Loucy (cell line): Measurements from ENCODE around the gene SLC7A4.

ENCODE experiments used
- H2AFZ ChIP-seq: fragments of 200-600 bp; sonication (generic); 2 replicates; pipeline ENCODE4 v1.6.0; 2016; ENCODE audit warnings: antibody characterized with exemption, mild to moderate bottlenecking, low read length, moderate library complexity
- H3F3A ChIP-seq: fragments of 200-600 bp; 2 replicates; pipeline ENCODE4 v1.6.0; 2016; ENCODE audit warnings: antibody characterized with exemption, low read depth, mild to moderate bottlenecking
- H3K27me3 ChIP-seq: fragments of 200-600 bp; sonication (generic); 2 replicates; pipeline ENCODE4 v1.6.1; 2014; ENCODE audit warnings: low read length, mild to moderate bottlenecking; ENCODE audit not compliant: insufficient read depth, poor library complexity, severe bottlenecking
- H3K36me3 ChIP-seq: fragments of 200-600 bp; sonication (generic); 2 replicates; pipeline ENCODE4 v1.6.1; 2016; ENCODE audit warnings: low read length; ENCODE audit not compliant: insufficient read depth
- H3K4me1 ChIP-seq: fragments of 200-600 bp; sonication (generic); 2 replicates; pipeline ENCODE4 v1.5.1; 2014; ENCODE audit warnings: low read length, mild to moderate bottlenecking; ENCODE audit not compliant: insufficient read depth, poor library complexity, severe bottlenecking
- H3K4me2 ChIP-seq: fragments of 200-600 bp; sonication (generic); 2 replicates; pipeline ENCODE4 v1.6.0; 2014; ENCODE audit warnings: antibody characterized with exemption, low read length, low read depth, mild to moderate bottlenecking; ENCODE audit not compliant: poor library complexity, severe bottlenecking
- H3K4me3 ChIP-seq: fragments of 200-600 bp; sonication (generic); 2 replicates; pipeline ENCODE4 v1.5.1; 2014; ENCODE audit warnings: low read length, mild to moderate bottlenecking, mixed read lengths; ENCODE audit not compliant: poor library complexity, severe bottlenecking
- H3K79me2 ChIP-seq: fragments of 200-600 bp; sonication (generic); 2 replicates; pipeline ENCODE4 v1.6.1; 2014; ENCODE audit warnings: low read length; ENCODE audit not compliant: insufficient read depth
- H3K9ac ChIP-seq: fragments of 200-600 bp; sonication (generic); 2 replicates; pipeline ENCODE4 v1.6.0; 2014; ENCODE audit warnings: mild to moderate bottlenecking, low read depth, low read length, moderate library complexity; ENCODE audit not compliant: poor library complexity, severe bottlenecking
- H3K9me2 ChIP-seq: fragments of 200-600 bp; sonication (generic); replicated peaks from 2 replicates; pipeline ENCODE4 v1.6.1; 2016; ENCODE audit warnings: low read depth, low read length, mixed read lengths
- H3K9me3 ChIP-seq: fragments of 200-600 bp; sonication (generic); 2 replicates; pipeline ENCODE4 v1.6.1; 2014; ENCODE audit warnings: mild to moderate bottlenecking, antibody characterized with exemption, low read length, low read depth; ENCODE audit not compliant: insufficient read depth
- H4K20me1 ChIP-seq: fragments of 200-600 bp; sonication (generic); 2 replicates; pipeline ENCODE4 v1.6.0; 2014; ENCODE audit warnings: antibody characterized with exemption, low read length, mild to moderate bottlenecking; ENCODE audit not compliant: insufficient read depth, poor library complexity, severe bottlenecking
- CTCF ChIP-seq: fragments of 200-600 bp; sonication (generic); conservative IDR thresholded peaks from 2 replicates; pipeline ENCODE4 v1.5.1; 2014; ENCODE audit warnings: mild to moderate bottlenecking, antibody characterized with exemption, low read length
- EZH2phosphoT487 ChIP-seq: fragments of 200-600 bp; IDR thresholded peaks from 2 replicates; pipeline ENCODE4 v1.6.1; 2018; ENCODE audit warnings: antibody characterized with exemption, mild to moderate bottlenecking, moderate library complexity, borderline replicate concordance

The SLC7A4 gene

GRCh38 chr22:21078916-21079315 lies 46.6 kb upstream of the SLC7A4 start:
- H3K4me2 ChIP-seq = no peak overlapping the region
- H3K4me1 ChIP-seq = no peaks in the 10 kb centered on the region
- no peaks in the 10 kb centered on the region for H3K79me2 ChIP-seq
- H3K9me2 ChIP-seq = no peaks in the 10 kb centered on the region
- no peak for TF ChIP-seq EZH2phosphoT487
- no peak for TF ChIP-seq CTCF
- no peaks in the 10 kb centered on the region for H3F3A ChIP-seq
- no peak overlapping the region for H3K9ac ChIP-seq
- H3K9me3 ChIP-seq = no peaks in the 10 kb centered on the region
- no peaks in the 10 kb centered on the region for H3K27me3 ChIP-seq
- no peaks in the 10 kb centered on the region for H3K36me3 ChIP-seq
- H4K20me1 ChIP-seq = no peaks in the 10 kb centered on the region
- H2AFZ ChIP-seq = no peak overlapping the region
- no peak overlapping the region for H3K4me3 ChIP-seq

GRCh38 chr22:21077884-21078508 lies 45.6 kb upstream of the SLC7A4 start:
- Histone ChIP-seq H4K20me1 (no peaks in the 10 kb centered on the region), H3K79me2 (no peaks in the 10 kb centered on the region), H3K4me3 (no peak overlapping the region), H3K9me3 (no peaks in the 10 kb centered on the region), H2AFZ (no peak overlapping the region), H3K4me1 (no peaks in the 10 kb centered on the region), H3K36me3 (no peaks in the 10 kb centered on the region), H3K27me3 (no peaks in the 10 kb centered on the region), H3K9me2 (no peaks in the 10 kb centered on the region), H3K4me2 (no peak overlapping the region), H3F3A (no peaks in the 10 kb centered on the region), H3K9ac (no peak overlapping the region)
- TF ChIP-seq EZH2phosphoT487 (no peak), CTCF (no peak)

- no peaks in the 10 kb centered on the region for H3K36me3 ChIP-seq
- H3F3A ChIP-seq = no peaks in the 10 kb centered on the region
- H3K4me3 ChIP-seq = no peak overlapping the region
- no peak for TF ChIP-seq EZH2phosphoT487
- TF ChIP-seq CTCF = no peak
- no peaks in the 10 kb centered on the region for H3K9me2 ChIP-seq
- H3K27me3 ChIP-seq = no peaks in the 10 kb centered on the region
- no peaks in the 10 kb centered on the region for H3K4me1 ChIP-seq
- H4K20me1 ChIP-seq = no peaks in the 10 kb centered on the region
- H3K4me2 ChIP-seq = no peak overlapping the region
- H3K9me3 ChIP-seq = no peaks in the 10 kb centered on the region
- H3K9ac ChIP-seq = no peak overlapping the region
- H2AFZ ChIP-seq = no peak overlapping the region
- no peaks in the 10 kb centered on the region for H3K79me2 ChIP-seq
Measured at GRCh38 chr22:21076912-21077625, 44.7 kb upstream of the SLC7A4 start.
